Retinal pigment epithelial cell (primary cell): ENCODE measurements around the gene FRK.

ENCODE experiments used
- DNase-seq: peaks from one replicate; pipeline ENCODE4 v3.0.0-alpha.2; 2010; ENCODE audit warnings: low read depth
- H3K4me3 ChIP-seq: 2 replicates; pipeline ENCODE4 v1.5.1; 2011; ENCODE audit warnings: mild to moderate bottlenecking, low read length, control low read depth, moderate library complexity
- CTCF ChIP-seq: conservative IDR thresholded peaks from 2 replicates; pipeline ENCODE4 v1.5.1; 2011; ENCODE audit warnings: low read depth, low read length, control low read depth, inconsistent platforms

FRK gene

DNA sequence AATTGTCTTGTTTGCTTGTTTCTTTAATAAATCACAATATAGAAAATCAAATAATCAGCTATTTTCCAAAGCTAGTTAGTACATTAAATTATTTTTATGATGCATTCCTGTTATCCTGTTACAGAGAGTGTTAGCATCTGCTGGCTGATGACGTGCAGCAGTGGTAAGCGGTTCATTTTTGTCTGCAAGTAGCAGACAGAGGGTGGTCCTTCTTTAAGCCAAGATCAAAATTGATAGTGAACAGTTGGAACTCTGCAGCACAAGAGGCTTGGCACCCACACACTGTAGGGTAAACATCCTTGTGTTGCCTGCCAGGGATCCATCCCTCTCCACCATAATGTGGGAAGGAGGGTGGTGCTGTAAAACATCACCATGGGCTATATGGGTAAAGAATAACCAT is 158.3 kb downstream of the FRK start:
- no peak for DNase-seq
- H3K4me3 ChIP-seq, result no peak overlapping the region
- TF ChIP-seq CTCF, result no peak

DNA sequence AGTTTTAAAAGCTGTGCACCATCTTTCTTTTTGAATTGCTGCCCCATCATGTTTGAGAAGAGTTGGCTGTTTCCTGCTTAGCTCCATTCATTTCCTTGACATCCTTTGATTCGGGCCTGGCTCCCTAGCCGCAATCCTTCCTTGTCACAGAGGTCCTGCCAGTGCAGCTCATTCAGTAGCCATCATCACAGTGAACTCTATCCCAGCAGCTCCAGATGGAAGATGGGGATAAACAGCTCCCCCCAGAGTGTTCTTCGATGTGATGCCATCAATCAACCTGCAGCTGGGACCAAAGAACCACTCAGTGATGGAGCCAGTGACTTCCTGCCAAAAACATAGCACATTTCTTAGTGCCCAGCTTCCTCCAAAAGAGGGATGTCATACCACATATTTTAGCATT is 158.8 kb downstream of the FRK start:
- no peak for DNase-seq
- TF ChIP-seq CTCF, result no peak
- H3K4me3 ChIP-seq, result no peak overlapping the region

- H3K4me3 ChIP-seq, result no peak overlapping the region
- no peak for TF ChIP-seq CTCF
- DNase-seq, result no peak
Measured at GRCh38 chr6:115899730-115900282, 160.9 kb downstream of the FRK start.

GRCh38 chr6:115898246-115898645 is 162.4 kb downstream of the FRK start:
- DNase-seq, result no peak
- TF ChIP-seq CTCF, result no peak
- no peak overlapping the region for H3K4me3 ChIP-seq

DNA sequence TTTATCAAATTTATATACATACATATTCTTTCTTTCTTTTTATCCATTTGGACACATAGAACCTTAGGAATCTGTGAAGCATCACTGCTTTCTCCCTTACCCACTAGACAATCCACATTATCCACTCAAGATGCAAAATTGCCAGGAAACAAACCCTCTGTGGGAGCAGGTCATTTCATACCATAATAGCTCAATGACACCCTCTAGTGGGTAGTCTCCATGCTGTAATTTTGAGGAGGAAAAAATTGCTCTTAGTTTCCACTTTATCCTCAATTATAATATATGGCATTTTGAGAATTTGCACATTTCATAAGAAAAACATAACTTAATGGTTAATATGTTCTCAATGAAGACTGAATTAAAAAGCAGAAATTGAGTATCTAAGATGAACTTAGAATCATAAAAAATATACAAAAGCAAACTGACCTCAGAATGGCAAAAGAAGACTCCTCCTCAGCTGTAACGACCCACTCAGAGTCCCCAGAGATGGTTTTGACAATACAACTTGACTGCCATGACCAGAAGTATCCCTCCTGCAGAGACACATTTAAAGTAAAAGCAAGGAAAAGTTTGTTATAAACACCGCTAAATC is 164.1 kb downstream of the FRK start:
- DNase-seq, result no peak
- peak; percentile 84 for TF ChIP-seq CTCF
- no peak overlapping the region for H3K4me3 ChIP-seq

DNA sequence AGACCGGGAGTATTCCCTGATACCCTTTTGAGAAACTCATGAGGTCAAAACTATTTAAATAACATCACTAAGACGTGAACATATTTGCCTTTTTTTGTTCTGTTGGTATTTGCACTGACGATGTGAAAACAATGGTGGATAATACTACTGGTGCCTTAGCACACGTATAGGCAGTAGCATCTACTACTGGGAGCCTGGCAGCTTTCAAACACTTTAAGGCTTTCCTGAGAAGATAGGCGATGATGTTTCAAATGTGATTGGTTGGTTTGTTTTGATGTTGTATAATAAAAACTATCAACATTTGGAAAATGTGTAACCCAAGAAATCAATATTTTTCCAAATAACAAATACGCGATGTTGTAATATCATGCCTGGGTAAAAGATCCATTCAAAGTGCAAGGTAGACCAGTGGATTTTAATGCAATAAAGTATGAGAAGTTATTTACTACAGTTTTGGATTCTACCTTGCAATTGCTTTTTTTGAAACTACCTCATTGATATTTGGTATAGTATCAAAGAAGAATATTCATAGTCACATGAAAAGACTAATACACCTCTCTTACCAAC is 166.2 kb downstream of the FRK start:
- no peak overlapping the region for H3K4me3 ChIP-seq
- TF ChIP-seq CTCF, result no peak
- no peak for DNase-seq

DNA sequence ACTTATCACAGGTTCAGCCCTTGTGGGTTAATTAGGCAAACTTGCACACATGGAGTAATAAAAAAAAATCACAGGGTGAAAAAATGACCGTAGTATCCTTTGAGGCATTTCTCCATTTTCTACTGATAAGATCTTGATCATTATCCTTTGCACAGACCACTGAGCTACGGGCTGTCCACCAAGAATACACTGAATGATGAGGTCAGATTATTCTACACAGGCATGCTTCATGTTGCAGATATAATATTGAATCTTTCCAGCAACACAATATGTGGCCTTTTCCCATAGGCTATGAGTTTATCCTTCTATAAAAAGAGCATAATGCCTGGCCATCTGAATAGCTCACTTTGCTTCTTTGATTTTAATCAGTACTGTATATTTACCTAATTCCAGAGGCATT is 168.9 kb downstream of the FRK start:
- H3K4me3 ChIP-seq, result no peak overlapping the region
- no peak for DNase-seq
- no peak for TF ChIP-seq CTCF
